ENCODE measurements around the gene TACO1.

GRCh38 chr17:63601439-63602371 lies 1.0 kb downstream of the TACO1 start:
- TF ChIP-seq POLR2A (IDR thresholded peaks at IDR 0.05; ENCODE audit: low read length): no peak
- TF ChIP-seq GATA1 (IDR thresholded peaks at IDR 0.05; ENCODE audit: low read depth, low read length): no peak

Data from erythroblast (primary cell).